ENCODE results near the gene C2orf78. TPM values are rescaled to one million over a fixed set of nuclear protein-coding genes. Genes with fewer than 3 reads are reported as not detected.
A peak's percentile ranks its signal among the peaks of the same experiment; 100 is the strongest.
"Not testable (repeated sequence)": the region's sequence is repeated elsewhere in the genome, so short reads cannot be mapped to it uniquely, and the experiment has no call there.

Gene C2orf78
- total RNA-seq (not detected), polyA plus RNA-seq (not detected)

- peak within 1 kb of the TSS in 1 of 8 donors; percentile 20 for H3K4me3 Mint-ChIP-seq
- H3K27me3 ChIP-seq (ENCODE audit: insufficient read depth, low read length); H3K27me3 Mint-ChIP-seq; H3K9me3 Mint-ChIP-seq; intact Hi-C loops (cut with micrococcal nuclease); H3K36me3 Mint-ChIP-seq; H3K9me3 ChIP-seq (ENCODE audit: control insufficient read depth in 1 of 2, low read length in 2 of 2); H3K4me1 ChIP-seq (ENCODE audit: insufficient read depth, low read length); DNase-seq; POLR2A ChIA-PET (ENCODE audit: partially characterized antibody); H3K27ac Mint-ChIP-seq; H3K4me3 ChIP-seq (ENCODE audit: low read length in 2 of 2); CTCF ChIA-PET (ENCODE audit: partially characterized antibody); H3K36me3 ChIP-seq (ENCODE audit: insufficient read depth, low read length); H3K27ac ChIP-seq (ENCODE audit: low read depth, low read length): not testable (repeated sequence)
- peaks cover 2 to 15% (median 6%) of the 10 kb centered on the region in 4 donors for H3K4me1 Mint-ChIP-seq
These were observed at the start of gene C2orf78 for GRCh38 chr2:73783883-73784282. C2orf78 (plus strand) TSS chr2:73784183; CDS start chr2:73784310, 127 bp downstream.

GRCh38 chr2:73736378-73736777 lies 47.6 kb upstream of the C2orf78 start:
- no peaks in the 10 kb centered on the region for H3K9me3 ChIP-seq (ENCODE audit: control insufficient read depth in 1 of 2, low read length in 2 of 2)
- peaks cover 23 to 39% of the 10 kb centered on the region in 2 donors for H3K36me3 Mint-ChIP-seq
- H3K27me3 Mint-ChIP-seq = no peaks in the 10 kb centered on the region
- peak overlapping the region; percentile 85 to 96 (median 93) for H3K27ac Mint-ChIP-seq
- H3K27ac ChIP-seq (ENCODE audit: low read depth, low read length) = peak overlapping the region; percentile 68
- peaks cover 0 to 3% (median 0%) of the 10 kb centered on the region in 8 donors for H3K9me3 Mint-ChIP-seq
- peak overlapping the region; percentile 43 to 74 for H3K4me3 ChIP-seq (ENCODE audit: low read length in 2 of 2)
- H3K4me1 Mint-ChIP-seq = peaks cover 15 to 25% (median 19%) of the 10 kb centered on the region in 4 donors
- H3K36me3 ChIP-seq (ENCODE audit: insufficient read depth, low read length) = peaks cover 15% of the 10 kb centered on the region
- CTCF ChIA-PET (ENCODE audit: partially characterized antibody) = interaction anchor here (1.0 to 1.6 kb wide), 5 partner anchors 45 to 747 kb away, joined by 3 to 8 read pairs (median 4); partner anchors contain the start of genes CCDC142, PRADC1 and TTC31
- intact Hi-C loops (cut with micrococcal nuclease) = loop anchor here (2.0 to 5.0 kb wide), 4 partner anchors 352 to 916 kb away; partner anchors contain the start of genes ALMS1, SEMA4F and SMYD5
- H3K4me1 ChIP-seq (ENCODE audit: insufficient read depth, low read length) = peaks cover 24% of the 10 kb centered on the region
- no peak for DNase-seq
- peak overlapping the region; percentile 90 to 98 (median 95) for H3K4me3 Mint-ChIP-seq
- H3K27me3 ChIP-seq (ENCODE audit: insufficient read depth, low read length) = no peaks in the 10 kb centered on the region
- POLR2A ChIA-PET (ENCODE audit: partially characterized antibody) = interaction anchor here (0.6 to 2.3 kb wide), 10 partner anchors 10 to 721 kb away, joined by 3 to 21 read pairs (median 10); partner anchors contain the start of genes CCT7, DUSP11, MOB1A and PRADC1

- Histone ChIP-seq H3K27me3 (ENCODE audit: insufficient read depth, low read length) (no peaks in the 10 kb centered on the region), H3K4me1 (ENCODE audit: insufficient read depth, low read length) (peaks cover 24% of the 10 kb centered on the region), H3K36me3 (ENCODE audit: insufficient read depth, low read length) (peaks cover 8% of the 10 kb centered on the region), H3K27ac (ENCODE audit: low read depth, low read length) (peak within 1 kb of the TSS; percentile 68), H3K4me3 (ENCODE audit: low read length in 2 of 2) (peak within 1 kb of the TSS; percentile 43 to 74), H3K9me3 (ENCODE audit: control insufficient read depth in 1 of 2, low read length in 2 of 2) (no peaks in the 10 kb centered on the region)
- intact Hi-C loops (cut with micrococcal nuclease) = loop anchor here (1.0 to 5.0 kb wide), 8 partner anchors 43 to 915 kb away; partner anchors contain the start of genes ALMS1, C2orf81, CCT7 and DGUOK
- DNase-seq = peak; percentile 93 to 95 (median 94)
- no peaks in the 10 kb centered on the region for H3K27me3 Mint-ChIP-seq
- peak within 1 kb of the TSS; percentile 85 to 96 (median 93) for H3K27ac Mint-ChIP-seq
- H3K9me3 Mint-ChIP-seq = peaks cover 0 to 3% (median 0%) of the 10 kb centered on the region in 8 donors
- ChIA-PET POLR2A (ENCODE audit: partially characterized antibody) (interaction anchor here (0.6 to 2.3 kb wide), 24 partner anchors 10 to 1909 kb away, joined by 3 to 21 read pairs (median 4); partner anchors contain the start of genes ALMS1, CCDC142, CCT7 and DUSP11), CTCF (ENCODE audit: partially characterized antibody) (interaction anchor here (0.9 to 1.6 kb wide), 6 partner anchors 42 to 746 kb away, joined by 3 to 8 read pairs (median 4); partner anchors contain the start of genes CCDC142, DUSP11, PRADC1 and TTC31)
- peaks cover 15 to 25% (median 19%) of the 10 kb centered on the region in 4 donors for H3K4me1 Mint-ChIP-seq
- peak within 1 kb of the TSS; percentile 90 to 98 (median 95) for H3K4me3 Mint-ChIP-seq
- peaks cover 24 to 37% of the 10 kb centered on the region in 2 donors for H3K36me3 Mint-ChIP-seq
These were observed 46.9 kb upstream of the C2orf78 start, which contains the start of gene TPRKB for GRCh38 chr2:73736855-73737779. TPRKB (minus strand) TSS chr2:73737345; CDS start chr2:73734569, 2,776 bp downstream.

- H3K4me1 Mint-ChIP-seq = peaks cover 15 to 25% (median 19%) of the 10 kb centered on the region in 4 donors
- ChIA-PET CTCF (ENCODE audit: partially characterized antibody) (interaction anchor here (1.6 kb wide), 1 partner anchor 59 kb away, joined by 3 read pairs; no protein-coding TSS in a partner anchor), POLR2A (ENCODE audit: partially characterized antibody) (no interaction called here)
- DNase-seq = no peak
- Histone ChIP-seq H3K27me3 (ENCODE audit: insufficient read depth, low read length) (no peaks in the 10 kb centered on the region), H3K4me1 (ENCODE audit: insufficient read depth, low read length) (peaks cover 24% of the 10 kb centered on the region), H3K27ac (ENCODE audit: low read depth, low read length) (no peak overlapping the region), H3K36me3 (ENCODE audit: insufficient read depth, low read length) (no peaks in the 10 kb centered on the region), H3K4me3 (ENCODE audit: low read length in 2 of 2) (no peak overlapping the region), H3K9me3 (ENCODE audit: control insufficient read depth in 1 of 2, low read length in 2 of 2) (no peaks in the 10 kb centered on the region)
- peak overlapping the region in 1 of 7 donors; percentile 63 for H3K27ac Mint-ChIP-seq
- peak overlapping the region in 2 of 8 donors; percentile 29 to 77 for H3K4me3 Mint-ChIP-seq
- peaks cover 24 to 27% of the 10 kb centered on the region in 2 donors for H3K36me3 Mint-ChIP-seq
- H3K27me3 Mint-ChIP-seq = no peaks in the 10 kb centered on the region
- intact Hi-C loops (cut with micrococcal nuclease) = loop anchor here (5.0 kb wide), 3 partner anchors 527 to 913 kb away; partner anchors contain the start of genes SEMA4F and SMYD5
- H3K9me3 Mint-ChIP-seq = peaks cover 0 to 3% (median 0%) of the 10 kb centered on the region in 8 donors
These were observed 44.9 kb upstream of the C2orf78 start for GRCh38 chr2:73739101-73739500.

- no peaks in the 10 kb centered on the region for H3K9me3 ChIP-seq (ENCODE audit: control insufficient read depth in 1 of 2, low read length in 2 of 2)
- Mint-ChIP-seq H3K9me3 (peaks cover 0 to 3% (median under 1%) of the 10 kb centered on the region in 8 donors), H3K36me3 (peaks cover 27 to 33% of the 10 kb centered on the region in 2 donors), H3K4me1 (peaks cover 15 to 23% (median 19%) of the 10 kb centered on the region in 4 donors), H3K27ac (no peak overlapping the region), H3K27me3 (no peaks in the 10 kb centered on the region), H3K4me3 (no peak overlapping the region)
- peaks cover 6% of the 10 kb centered on the region for H3K36me3 ChIP-seq (ENCODE audit: insufficient read depth, low read length)
- DNase-seq = no peak
- intact Hi-C loops (cut with micrococcal nuclease) = no loop called here
- H3K4me1 ChIP-seq (ENCODE audit: insufficient read depth, low read length) = peaks cover 21% of the 10 kb centered on the region
- no peaks in the 10 kb centered on the region for H3K27me3 ChIP-seq (ENCODE audit: insufficient read depth, low read length)
- no peak overlapping the region for H3K27ac ChIP-seq (ENCODE audit: low read depth, low read length)
- CTCF ChIA-PET (ENCODE audit: partially characterized antibody) = no interaction called here
- H3K4me3 ChIP-seq (ENCODE audit: low read length in 2 of 2) = no peak overlapping the region
- POLR2A ChIA-PET (ENCODE audit: partially characterized antibody) = no interaction called here
These were observed 43.2 kb upstream of the C2orf78 start for GRCh38 chr2:73740767-73741166.

GRCh38 chr2:73746015-73746876 lies 37.7 kb upstream of the C2orf78 start:
- no peaks in the 10 kb centered on the region for H3K27me3 Mint-ChIP-seq
- ChIA-PET CTCF (ENCODE audit: partially characterized antibody) (interaction anchor here (1.1 kb wide), 1 partner anchor 35 kb away, joined by 3 read pairs; no protein-coding TSS in a partner anchor), POLR2A (ENCODE audit: partially characterized antibody) (interaction anchor here (1.8 kb wide), 1 partner anchor 9 kb away, joined by 5 read pairs; the partner anchor contains the start of gene TPRKB)
- no peaks in the 10 kb centered on the region for H3K27me3 ChIP-seq (ENCODE audit: insufficient read depth, low read length)
- peaks cover 51 to 58% of the 10 kb centered on the region in 2 donors for H3K36me3 Mint-ChIP-seq
- no peak overlapping the region for H3K4me3 ChIP-seq (ENCODE audit: low read length in 2 of 2)
- peak overlapping the region in 3 of 7 donors; percentile 6 to 63 (median 23) for H3K27ac Mint-ChIP-seq
- no peak for DNase-seq
- H3K36me3 ChIP-seq (ENCODE audit: insufficient read depth, low read length) = peaks cover 17% of the 10 kb centered on the region
- H3K27ac ChIP-seq (ENCODE audit: low read depth, low read length) = no peak overlapping the region
- intact Hi-C loops (cut with micrococcal nuclease) = no loop called here
- H3K4me1 ChIP-seq (ENCODE audit: insufficient read depth, low read length) = no peaks in the 10 kb centered on the region
- H3K9me3 Mint-ChIP-seq = peaks cover 0 to 2% (median 0%) of the 10 kb centered on the region in 8 donors
- no peaks in the 10 kb centered on the region for H3K9me3 ChIP-seq (ENCODE audit: control insufficient read depth in 1 of 2, low read length in 2 of 2)
- no peak overlapping the region for H3K4me3 Mint-ChIP-seq
- peaks cover 0 to 4% (median 1%) of the 10 kb centered on the region in 4 donors for H3K4me1 Mint-ChIP-seq
